Smooth muscle cell (in vitro differentiated cells): Measurements from ENCODE around the gene CFD. TPM values are rescaled to one million over a fixed set of nuclear protein-coding genes. Genes with fewer than 3 reads are reported as not detected.
"Not testable (repeated sequence)": the region's sequence is repeated elsewhere in the genome, so short reads cannot be mapped to it uniquely, and the experiment has no call there.

ENCODE experiments used
- DNase-seq: peaks from one replicate; lab custom pipeline; 2025; ENCODE audit not compliant: unreplicated experiment; lab: John Stamatoyannopoulos, UW
- H2AFZ ChIP-seq: fragments of 200-600 bp; sonication (generic); 2 replicates; pipeline ENCODE4 v1.6.0; 2016; ENCODE audit warnings: antibody characterized with exemption, low read depth, mild to moderate bottlenecking
- H3F3A ChIP-seq: fragments of 200-600 bp; sonication (generic); 2 replicates; pipeline ENCODE4 v1.6.0; 2017; ENCODE audit warnings: antibody characterized with exemption, low read depth
- H3K27ac ChIP-seq: fragments of 200-600 bp; sonication (generic); 2 replicates; pipeline ENCODE4 v1.5.1; 2016; ENCODE audit warnings: low read depth, mild to moderate bottlenecking
- H3K27me3 ChIP-seq: fragments of 200-600 bp; sonication (generic); 2 replicates; pipeline ENCODE4 v1.6.1; 2016; ENCODE audit warnings: low read depth, mild to moderate bottlenecking
- H3K36me3 ChIP-seq: fragments of 200-600 bp; sonication (generic); 2 replicates; pipeline ENCODE4 v1.5.1; 2016; ENCODE audit warnings: low read depth
- H3K4me1 ChIP-seq: fragments of 200-600 bp; sonication (generic); 2 replicates; pipeline ENCODE4 v1.5.1; 2016; ENCODE audit warnings: low read depth
- H3K4me2 ChIP-seq: fragments of 200-600 bp; sonication (generic); 2 replicates; pipeline ENCODE4 v1.6.0; 2016; ENCODE audit warnings: mild to moderate bottlenecking
- H3K4me3 ChIP-seq: fragments of 200-600 bp; sonication (generic); 2 replicates; pipeline ENCODE4 v1.5.1; 2016; ENCODE audit warnings: mild to moderate bottlenecking
- H3K79me2 ChIP-seq: fragments of 200-600 bp; sonication (generic); 2 replicates; pipeline ENCODE4 v1.6.0; 2016; ENCODE audit warnings: low read depth, mild to moderate bottlenecking
- H3K9ac ChIP-seq: fragments of 200-600 bp; sonication (generic); 2 replicates; pipeline ENCODE4 v1.6.0; 2016; ENCODE audit warnings: low read depth
- H3K9me3 ChIP-seq: fragments of 200-600 bp; sonication (generic); replicated peaks from 2 replicates; pipeline ENCODE4 v1.5.1; 2016; ENCODE audit warnings: low read depth
- H4K20me1 ChIP-seq: fragments of 200-600 bp; sonication (generic); 2 replicates; pipeline ENCODE4 v1.6.0; 2016; ENCODE audit warnings: low read depth
- WGBS: methylation state at CpG from one replicate; pipeline ENCODE4 v1.1.7; 2016; ENCODE audit warnings: low lambda C conversion rate; 5-methylcytosine and 5-hydroxymethylcytosine counted together
- polyA plus RNA-seq: library from polyadenylated mRNA; unstranded; fragments of >200 nt; fragmentation: Nextera tagmentation; extraction: Ambion mirVana; gene quantifications from 2 replicates; pipeline ENCODE4 v1.2.1, GENCODE V29; 2016
- total RNA-seq: library from RNA; depleted of rRNA; stranded (reverse); fragments of >200 nt; gene quantifications from 2 replicates; pipeline ENCODE4 v1.2.3, GENCODE V29; 2014
- TF ChIP-seq, protein P1 (sequence below): fragments of 200-600 bp; sonication (generic); IDR thresholded peaks from 2 replicates; pipeline ENCODE4 v1.5.1; 2017; ENCODE audit warnings: borderline replicate concordance, mild to moderate bottlenecking, antibody characterized with exemption; ENCODE audit not compliant: insufficient read depth, poor library complexity, severe bottlenecking

CFD gene
- total and polyA plus RNA-seq, 2 experiments from 2014 or later: 0.34 TPM; not detected in 1

DNA sequence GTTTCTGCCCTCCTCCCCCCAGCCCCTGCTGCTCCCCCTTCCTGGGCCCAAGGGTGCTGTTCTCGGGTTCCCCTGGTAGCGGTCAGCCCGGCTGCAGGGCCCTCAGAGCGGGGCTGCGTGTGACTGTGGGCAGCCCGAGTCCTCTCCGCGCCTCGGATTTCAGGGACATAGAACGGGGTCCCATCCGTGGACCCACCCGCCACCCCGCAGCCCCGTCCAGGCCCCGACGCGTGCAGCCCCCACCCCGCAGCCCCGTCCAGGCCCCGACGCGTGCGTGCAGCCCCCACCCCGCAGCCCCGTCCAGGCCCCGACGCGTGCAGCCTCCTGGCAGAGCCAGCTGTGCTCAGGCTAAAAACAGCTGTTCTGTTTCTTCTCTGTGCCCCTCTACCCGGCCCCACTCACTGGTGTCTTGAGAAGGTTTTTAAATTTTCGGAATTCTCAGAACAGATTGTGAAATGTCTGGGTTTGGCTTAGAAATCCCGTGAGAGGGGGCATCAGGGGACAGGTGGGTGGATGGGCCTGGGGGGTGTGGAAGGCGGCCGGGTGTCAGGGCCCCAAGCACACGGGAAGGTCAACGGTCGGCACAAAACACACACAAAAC lies 24.2 kb upstream of the CFD start:
- H3K79me2 ChIP-seq: no peaks in the 10 kb centered on the region
- H3K4me3 ChIP-seq: no peak overlapping the region
- H3K27me3 ChIP-seq: no peaks in the 10 kb centered on the region
- no peak overlapping the region for H3K9ac ChIP-seq
- H3K27ac ChIP-seq: no peak overlapping the region
- no peaks in the 10 kb centered on the region for H3K9me3 ChIP-seq
- WGBS: 87% methylated on average over 23 of the region's 36 CpGs
- H3F3A ChIP-seq: no peaks in the 10 kb centered on the region
- no peak overlapping the region for H2AFZ ChIP-seq
- no peaks in the 10 kb centered on the region for H3K4me1 ChIP-seq
- no peaks in the 10 kb centered on the region for H4K20me1 ChIP-seq
- DNase-seq: no peak
- no peaks in the 10 kb centered on the region for H3K36me3 ChIP-seq
- H3K4me2 ChIP-seq: no peak overlapping the region
- TF ChIP-seq, protein P1, sequence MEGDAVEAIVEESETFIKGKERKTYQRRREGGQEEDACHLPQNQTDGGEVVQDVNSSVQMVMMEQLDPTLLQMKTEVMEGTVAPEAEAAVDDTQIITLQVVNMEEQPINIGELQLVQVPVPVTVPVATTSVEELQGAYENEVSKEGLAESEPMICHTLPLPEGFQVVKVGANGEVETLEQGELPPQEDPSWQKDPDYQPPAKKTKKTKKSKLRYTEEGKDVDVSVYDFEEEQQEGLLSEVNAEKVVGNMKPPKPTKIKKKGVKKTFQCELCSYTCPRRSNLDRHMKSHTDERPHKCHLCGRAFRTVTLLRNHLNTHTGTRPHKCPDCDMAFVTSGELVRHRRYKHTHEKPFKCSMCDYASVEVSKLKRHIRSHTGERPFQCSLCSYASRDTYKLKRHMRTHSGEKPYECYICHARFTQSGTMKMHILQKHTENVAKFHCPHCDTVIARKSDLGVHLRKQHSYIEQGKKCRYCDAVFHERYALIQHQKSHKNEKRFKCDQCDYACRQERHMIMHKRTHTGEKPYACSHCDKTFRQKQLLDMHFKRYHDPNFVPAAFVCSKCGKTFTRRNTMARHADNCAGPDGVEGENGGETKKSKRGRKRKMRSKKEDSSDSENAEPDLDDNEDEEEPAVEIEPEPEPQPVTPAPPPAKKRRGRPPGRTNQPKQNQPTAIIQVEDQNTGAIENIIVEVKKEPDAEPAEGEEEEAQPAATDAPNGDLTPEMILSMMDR: no peak

DNA sequence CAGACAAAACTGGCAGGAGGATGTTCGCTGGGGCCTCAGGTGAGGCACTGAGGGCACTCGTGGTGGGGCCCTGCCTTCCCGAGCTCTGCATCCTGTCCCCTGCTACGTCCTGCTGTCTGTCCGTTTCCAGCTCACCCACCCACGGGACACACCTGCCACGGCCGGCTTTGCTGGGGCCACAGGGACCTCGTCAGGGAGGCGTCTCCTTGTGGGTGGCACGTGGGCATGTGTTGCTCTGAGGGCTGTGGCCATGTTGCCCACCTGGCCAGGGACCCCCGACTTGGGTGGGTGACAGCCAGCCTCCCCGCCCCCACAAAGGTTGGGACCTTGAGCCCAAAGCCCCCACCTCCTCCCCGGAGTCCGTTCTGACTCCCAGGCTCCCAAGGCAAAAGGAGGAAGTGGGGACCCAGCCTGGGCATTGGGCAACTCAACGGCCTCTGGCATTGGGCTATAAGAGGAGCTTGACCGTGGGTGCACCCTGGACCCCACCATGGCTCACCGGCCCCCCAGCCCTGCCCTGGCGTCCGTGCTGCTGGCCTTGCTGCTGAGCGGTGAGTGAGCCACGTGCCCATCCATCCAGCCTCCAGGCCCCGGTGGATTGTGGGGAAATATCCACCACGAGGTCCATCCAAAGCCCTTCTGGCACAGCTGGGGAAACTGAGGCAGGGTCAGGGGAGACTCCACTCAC lies 18.8 kb upstream of the CFD start, which contains the start of gene PRTN3:
Gene PRTN3, plus strand, starts transcription at position 481 of the 688 bp plus-strand sequence. Its CDS starts 10 bp downstream, at position 491.
- Histone ChIP-seq H3K27ac (no peak within 1 kb of the TSS), H3K27me3 (peaks cover 25% of the 10 kb centered on the region), H2AFZ (no peak within 1 kb of the TSS), H3K4me1 (no peaks in the 10 kb centered on the region), H3K4me2 (no peak within 1 kb of the TSS), H4K20me1 (no peaks in the 10 kb centered on the region), H3K36me3 (no peaks in the 10 kb centered on the region), H3K4me3 (no peak within 1 kb of the TSS), H3F3A (no peaks in the 10 kb centered on the region), H3K79me2 (no peaks in the 10 kb centered on the region), H3K9me3 (no peaks in the 10 kb centered on the region), H3K9ac (no peak within 1 kb of the TSS)
- WGBS: 86% methylated on average over 24 of the region's 24 CpGs
- no peak for DNase-seq
- TF ChIP-seq, protein P1: no peak

DNA sequence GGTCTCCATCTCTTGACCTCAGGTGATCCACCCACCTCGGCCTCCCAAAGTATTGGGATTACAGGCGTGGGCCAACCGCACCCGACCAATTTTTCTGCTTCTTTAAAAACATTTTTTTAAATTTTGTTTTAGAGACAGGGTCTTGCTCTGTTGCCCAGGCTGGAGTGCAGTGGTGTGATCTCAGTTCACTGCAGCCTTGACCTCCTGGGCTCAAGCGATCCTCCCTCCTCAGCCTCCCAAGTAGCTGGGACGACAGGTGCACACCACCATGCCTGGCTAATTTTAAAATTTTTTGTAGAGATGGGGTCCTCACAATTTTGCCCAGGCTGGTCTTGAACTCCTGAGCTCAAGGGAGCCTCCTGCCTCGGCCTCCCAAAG lies 16.7 kb upstream of the CFD start:
- not testable (repeated sequence) for H3K4me1 ChIP-seq, H4K20me1 ChIP-seq, H3K36me3 ChIP-seq, H2AFZ ChIP-seq, H3F3A ChIP-seq, DNase-seq, H3K79me2 ChIP-seq, H3K9me3 ChIP-seq, H3K4me2 ChIP-seq, H3K27ac ChIP-seq, H3K9ac ChIP-seq, H3K4me3 ChIP-seq
- peaks cover 25% of the 10 kb centered on the region for H3K27me3 ChIP-seq
- 94% methylated on average over 7 of the region's 7 CpGs for WGBS

DNA sequence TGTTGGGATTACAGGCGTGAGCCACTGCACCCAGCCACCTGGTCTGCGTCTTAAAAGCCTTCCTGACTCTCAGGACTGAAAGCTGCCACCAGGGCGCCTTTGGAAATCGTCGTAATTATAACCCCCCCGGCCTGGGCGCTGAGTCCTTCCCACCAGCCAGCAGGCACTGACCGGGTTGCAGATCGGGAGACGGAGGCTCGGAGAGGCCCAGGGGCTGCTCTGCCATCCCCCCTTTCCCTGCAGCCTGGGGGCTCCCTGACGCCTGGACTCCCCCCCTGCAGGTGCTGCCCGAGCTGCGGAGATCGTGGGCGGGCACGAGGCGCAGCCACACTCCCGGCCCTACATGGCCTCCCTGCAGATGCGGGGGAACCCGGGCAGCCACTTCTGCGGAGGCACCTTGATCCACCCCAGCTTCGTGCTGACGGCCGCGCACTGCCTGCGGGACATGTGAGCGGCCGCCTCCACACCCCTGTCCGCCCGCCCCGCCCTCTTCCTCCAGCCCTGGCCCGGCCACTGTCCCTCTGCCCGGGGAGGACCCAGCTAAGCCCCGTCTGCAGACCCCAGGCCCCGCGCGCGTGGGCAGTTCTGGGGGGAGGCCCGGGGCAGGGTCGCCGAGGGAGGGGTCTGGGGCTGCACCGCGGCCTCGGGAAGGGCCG lies 16.2 kb upstream of the CFD start:
- H4K20me1 ChIP-seq: no peaks in the 10 kb centered on the region
- H3K9ac ChIP-seq: no peak overlapping the region
- no peak overlapping the region for H3K4me3 ChIP-seq
- no peaks in the 10 kb centered on the region for H3K4me1 ChIP-seq
- no peak for DNase-seq
- H3K4me2 ChIP-seq: peak overlapping the region; percentile 54
- no peaks in the 10 kb centered on the region for H3K9me3 ChIP-seq
- 19% methylated on average over 21 of the region's 46 CpGs for WGBS
- H3K36me3 ChIP-seq: no peaks in the 10 kb centered on the region
- H3K27me3 ChIP-seq: peaks cover 25% of the 10 kb centered on the region
- no peak overlapping the region for H3K27ac ChIP-seq
- TF ChIP-seq, protein P1: no peak
- no peak overlapping the region for H2AFZ ChIP-seq
- H3F3A ChIP-seq: no peaks in the 10 kb centered on the region
- no peaks in the 10 kb centered on the region for H3K79me2 ChIP-seq
